ENCODE results near the gene STRIP1.

- no peak for TF ChIP-seq POLR2A (IDR thresholded peaks at IDR 0.05)
- TF ChIP-seq, protein P1, sequence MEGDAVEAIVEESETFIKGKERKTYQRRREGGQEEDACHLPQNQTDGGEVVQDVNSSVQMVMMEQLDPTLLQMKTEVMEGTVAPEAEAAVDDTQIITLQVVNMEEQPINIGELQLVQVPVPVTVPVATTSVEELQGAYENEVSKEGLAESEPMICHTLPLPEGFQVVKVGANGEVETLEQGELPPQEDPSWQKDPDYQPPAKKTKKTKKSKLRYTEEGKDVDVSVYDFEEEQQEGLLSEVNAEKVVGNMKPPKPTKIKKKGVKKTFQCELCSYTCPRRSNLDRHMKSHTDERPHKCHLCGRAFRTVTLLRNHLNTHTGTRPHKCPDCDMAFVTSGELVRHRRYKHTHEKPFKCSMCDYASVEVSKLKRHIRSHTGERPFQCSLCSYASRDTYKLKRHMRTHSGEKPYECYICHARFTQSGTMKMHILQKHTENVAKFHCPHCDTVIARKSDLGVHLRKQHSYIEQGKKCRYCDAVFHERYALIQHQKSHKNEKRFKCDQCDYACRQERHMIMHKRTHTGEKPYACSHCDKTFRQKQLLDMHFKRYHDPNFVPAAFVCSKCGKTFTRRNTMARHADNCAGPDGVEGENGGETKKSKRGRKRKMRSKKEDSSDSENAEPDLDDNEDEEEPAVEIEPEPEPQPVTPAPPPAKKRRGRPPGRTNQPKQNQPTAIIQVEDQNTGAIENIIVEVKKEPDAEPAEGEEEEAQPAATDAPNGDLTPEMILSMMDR (IDR thresholded peaks at IDR 0.05 in 8 of 11, conservative IDR thresholded peaks at IDR 0.05 in 3 of 11) = no peak
These were observed 64.0 kb downstream of the STRIP1 start for GRCh38 chr1:110098222-110099026.
